Dedifferentiated amniotic fluid mesenchymal stem cell (primary cell): Measurements from ENCODE around the gene NGRN.
"Not testable (repeated sequence)": the region's sequence is repeated elsewhere in the genome, so short reads cannot be mapped to it uniquely, and the experiment has no call there.

ENCODE experiments used
- DNase-seq: peaks from one replicate; pipeline ENCODE4 v3.0.0-alpha.2; 2016; ENCODE audit errors: extremely low spot score

NGRN gene

DNA sequence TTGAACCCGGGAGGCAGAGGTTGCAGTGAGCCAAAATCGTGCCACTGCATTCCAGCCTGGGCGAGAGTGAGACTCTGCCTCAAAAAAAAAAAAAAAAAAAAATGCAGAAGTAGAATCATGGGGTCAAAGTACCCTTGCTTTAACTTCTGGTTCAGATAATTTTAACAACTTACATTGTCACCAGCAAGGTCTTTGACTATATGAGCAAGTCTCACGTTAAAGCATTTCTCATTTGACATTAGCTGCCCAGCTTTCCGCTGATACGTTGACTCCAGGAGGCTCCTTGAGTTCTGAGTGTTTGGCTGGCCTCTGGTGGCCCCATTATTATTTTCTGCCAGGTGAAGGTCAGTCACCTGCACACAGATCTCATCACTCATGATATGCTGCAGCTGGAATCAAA, 16.2 kb downstream of the NGRN start:
- not testable (repeated sequence) for DNase-seq

GRCh38 chr15:90286678-90287077, 21.2 kb downstream of the NGRN start:
- DNase-seq: no peak

DNA sequence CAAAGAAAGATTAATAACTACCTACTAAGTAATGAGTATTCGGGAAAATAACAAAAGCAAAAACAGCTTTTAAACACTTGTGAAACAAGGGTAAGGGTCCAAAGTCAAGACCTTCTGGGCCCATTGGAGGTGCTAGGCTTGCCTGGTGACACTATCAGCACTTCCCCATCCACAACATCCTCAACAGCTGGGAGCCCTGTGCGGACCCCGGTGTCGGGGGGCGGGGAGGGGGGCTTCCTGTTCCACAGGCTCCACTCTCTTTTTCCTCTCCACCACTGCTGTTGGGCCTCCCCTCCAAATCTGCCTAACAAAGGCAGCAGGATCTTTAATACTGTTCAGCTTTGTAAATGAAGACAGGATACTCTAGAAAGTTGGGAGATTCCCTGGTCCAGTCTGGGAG, 21.6 kb downstream of the NGRN start:
- DNase-seq: no peak

DNA sequence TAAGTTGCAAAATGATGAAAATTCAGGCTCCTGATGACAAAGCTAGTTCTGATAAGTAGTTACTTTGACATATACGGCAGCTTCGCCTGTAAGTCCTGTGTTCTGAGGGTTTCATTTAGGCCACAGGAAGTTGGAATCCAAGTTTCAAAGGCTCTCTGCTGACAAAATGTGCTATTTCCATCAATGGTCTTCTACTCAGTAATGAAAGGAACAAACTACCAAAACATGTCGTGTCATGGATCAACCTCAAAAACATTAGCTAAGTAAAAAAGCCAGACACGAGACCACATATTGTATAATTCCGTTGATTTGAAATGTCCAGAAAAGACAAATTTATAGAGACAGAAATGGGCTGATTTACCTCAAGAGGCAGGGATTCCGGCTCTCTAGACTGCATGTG, 22.5 kb downstream of the NGRN start:
- DNase-seq: no peak

DNA sequence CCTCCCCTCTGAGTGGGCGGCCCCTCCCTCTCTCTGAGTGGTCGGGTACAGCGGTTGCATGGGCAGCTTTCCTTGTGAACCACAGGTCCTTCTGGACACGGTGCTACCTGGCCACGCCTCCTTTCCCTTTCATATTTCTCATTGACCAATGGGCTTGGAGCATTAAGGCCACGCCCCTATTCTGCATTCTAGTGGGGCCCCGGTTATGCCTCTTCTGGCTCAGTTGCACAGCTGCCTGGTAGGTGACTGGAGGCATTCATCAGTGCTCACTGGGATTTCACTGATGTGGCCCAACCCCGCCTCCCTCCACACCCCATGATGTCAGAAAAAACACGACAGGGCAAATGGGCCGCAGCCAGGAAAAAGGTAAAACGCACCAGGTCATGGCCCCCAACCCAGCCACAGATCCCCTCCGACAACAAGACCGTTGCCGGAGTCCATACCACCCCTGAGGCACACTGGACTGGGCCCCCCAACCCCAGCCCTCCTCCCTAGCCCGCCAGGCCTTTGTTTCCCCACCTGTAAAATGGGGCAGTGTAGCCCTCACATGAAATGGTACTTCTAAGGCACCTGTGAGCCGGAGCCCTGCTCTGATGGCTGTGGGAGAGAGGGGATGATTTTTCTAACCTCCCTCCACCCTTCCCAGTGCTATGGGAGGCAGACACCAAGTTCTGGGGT, 26.3 kb downstream of the NGRN start:
- no peak for DNase-seq

DNA sequence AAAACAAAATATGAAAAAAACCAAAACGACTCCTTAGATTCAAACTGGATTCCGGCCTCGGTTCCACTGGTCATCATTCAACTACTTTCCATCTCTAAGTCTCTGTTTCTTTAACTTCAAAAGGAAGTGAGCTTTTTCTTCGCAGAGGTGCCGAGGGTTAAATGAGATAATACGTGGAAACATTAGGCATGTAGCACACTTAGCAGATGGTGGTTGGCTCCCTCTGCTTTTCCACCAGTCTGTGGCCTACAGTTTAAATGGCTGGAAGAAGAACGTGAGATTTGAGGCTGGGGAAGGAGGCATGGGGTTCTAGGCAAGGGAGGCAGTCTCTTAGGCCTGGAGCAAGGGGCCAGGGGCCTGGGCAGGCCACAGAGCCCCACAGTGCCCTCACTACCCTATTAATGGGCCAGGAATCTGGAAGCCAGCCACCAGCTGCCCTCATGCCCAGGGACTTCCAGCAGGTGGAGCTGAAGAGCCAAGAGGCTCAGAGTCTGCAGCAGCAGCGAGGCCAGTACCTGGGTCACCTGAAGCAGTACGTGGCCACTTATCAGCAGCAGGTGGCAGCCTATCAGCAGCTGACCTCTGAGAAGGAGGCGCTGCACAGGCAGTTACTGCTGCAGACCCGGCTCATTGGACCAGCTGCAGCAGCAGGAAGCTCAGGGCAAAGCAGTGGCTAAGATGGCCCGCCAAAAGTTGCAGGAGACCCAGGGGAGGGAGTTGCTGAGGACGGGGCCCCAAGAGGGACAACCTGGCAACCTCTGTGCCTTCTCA, 27.8 kb downstream of the NGRN start:
- not testable (repeated sequence) for DNase-seq

- no peak for DNase-seq
Observed at GRCh38 chr15:90294159-90294558, 28.7 kb downstream of the NGRN start.

DNA sequence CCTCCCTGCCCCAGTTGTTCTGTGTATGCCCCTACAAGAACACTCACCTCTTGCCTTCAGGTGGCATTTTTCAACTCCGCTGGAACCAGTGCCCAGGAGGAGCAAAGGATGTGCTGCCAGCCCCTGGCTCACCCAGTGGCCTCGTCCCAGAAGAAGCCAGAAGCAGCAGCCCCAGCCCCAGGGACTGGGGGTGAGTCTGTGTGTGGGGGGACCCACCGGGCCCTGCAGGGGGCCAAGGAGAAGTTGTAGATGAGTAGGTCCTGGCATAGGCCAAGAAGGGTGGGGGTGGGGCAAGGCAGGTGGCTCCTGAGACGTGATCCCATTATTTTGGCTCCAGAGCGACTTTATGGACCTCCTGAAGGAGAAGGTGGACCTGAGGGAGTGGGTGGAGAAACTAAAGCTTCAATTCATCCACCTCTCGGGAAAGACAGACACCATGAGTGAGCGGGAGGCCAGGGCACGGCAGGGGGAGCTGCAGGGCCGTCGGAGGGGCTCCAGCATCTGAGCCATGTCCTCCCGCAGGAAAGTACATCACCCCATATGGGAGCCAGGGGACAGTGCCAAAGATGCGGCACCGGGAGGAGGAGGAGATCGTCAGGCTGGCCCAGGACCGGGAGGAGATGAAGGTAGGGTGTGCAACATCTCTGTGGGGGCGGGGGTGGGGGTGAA, 29.3 kb downstream of the NGRN start:
- DNase-seq: no peak

GRCh38 chr15:90295270-90295648, 29.8 kb downstream of the NGRN start:
- no peak for DNase-seq

- not testable (repeated sequence) for DNase-seq
Observed at GRCh38 chr15:90296316-90296884, 30.9 kb downstream of the NGRN start.

DNA sequence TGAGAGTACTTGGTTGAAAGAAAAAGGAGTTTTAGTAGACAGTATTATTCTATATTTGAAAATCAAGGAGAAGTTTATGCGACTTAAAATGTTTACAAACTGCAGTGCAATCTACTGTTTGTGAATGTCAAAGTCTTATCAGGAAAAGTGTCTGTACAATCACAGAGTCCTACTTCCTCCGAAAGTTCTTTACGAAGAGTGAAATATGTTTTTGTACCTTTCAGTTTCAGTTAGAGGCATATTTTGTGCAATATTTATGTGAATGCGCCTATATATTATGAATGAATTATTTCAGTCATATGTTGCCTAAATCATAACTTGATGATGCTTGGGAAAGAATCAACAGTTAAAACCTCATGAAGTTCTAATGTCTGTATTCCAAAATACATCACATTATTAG, 31.5 kb downstream of the NGRN start:
- no peak for DNase-seq

DNA sequence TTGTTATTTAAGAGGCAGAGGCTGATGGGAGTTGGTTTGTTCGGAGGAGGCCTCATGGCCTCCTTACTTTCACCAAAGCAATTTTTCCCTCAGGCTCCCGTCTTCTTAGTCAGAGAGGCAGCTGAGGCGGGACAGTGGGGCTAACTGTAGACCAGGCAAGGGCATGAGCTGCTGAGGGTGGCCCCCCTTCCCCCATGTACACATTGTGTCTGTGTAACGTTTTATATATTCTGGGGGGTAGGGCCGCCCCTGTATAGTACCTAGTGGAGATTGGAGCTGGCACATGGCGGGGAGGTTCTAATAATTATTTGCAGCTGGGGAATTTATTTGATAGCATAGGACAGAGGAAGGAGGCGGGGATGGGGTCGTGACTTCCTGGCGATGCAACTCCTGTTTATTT, 35.1 kb downstream of the NGRN start:
- no peak for DNase-seq

GRCh38 chr15:90300988-90301706, 35.7 kb downstream of the NGRN start:
- DNase-seq: no peak

- no peak for DNase-seq
Observed at GRCh38 chr15:90301707-90302300, 36.3 kb downstream of the NGRN start.

GRCh38 chr15:90305355-90305754, 39.9 kb downstream of the NGRN start:
- not testable (repeated sequence) for DNase-seq

- DNase-seq: no peak
Observed at GRCh38 chr15:90305932-90306331, 40.5 kb downstream of the NGRN start.

DNA sequence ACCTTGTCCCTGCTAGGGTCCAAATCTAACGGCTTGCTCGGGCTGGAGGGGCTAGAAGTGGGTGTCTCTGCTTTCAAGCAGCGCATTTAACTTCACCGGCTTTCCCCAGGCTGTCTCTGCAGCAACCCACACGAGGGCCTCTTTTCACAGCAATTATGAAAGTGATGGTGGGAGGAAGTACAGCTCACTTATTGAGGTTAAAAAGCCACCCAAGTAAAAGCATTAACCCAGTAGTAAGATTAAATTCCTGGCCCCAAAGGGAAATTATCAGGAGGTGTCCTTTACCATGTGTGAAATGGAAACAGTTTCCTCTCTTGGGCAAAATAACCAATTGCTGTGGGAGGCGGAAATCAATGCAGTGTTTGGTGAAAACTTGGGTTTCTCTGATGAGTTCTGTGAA, 41.1 kb downstream of the NGRN start:
- no peak for DNase-seq

DNA sequence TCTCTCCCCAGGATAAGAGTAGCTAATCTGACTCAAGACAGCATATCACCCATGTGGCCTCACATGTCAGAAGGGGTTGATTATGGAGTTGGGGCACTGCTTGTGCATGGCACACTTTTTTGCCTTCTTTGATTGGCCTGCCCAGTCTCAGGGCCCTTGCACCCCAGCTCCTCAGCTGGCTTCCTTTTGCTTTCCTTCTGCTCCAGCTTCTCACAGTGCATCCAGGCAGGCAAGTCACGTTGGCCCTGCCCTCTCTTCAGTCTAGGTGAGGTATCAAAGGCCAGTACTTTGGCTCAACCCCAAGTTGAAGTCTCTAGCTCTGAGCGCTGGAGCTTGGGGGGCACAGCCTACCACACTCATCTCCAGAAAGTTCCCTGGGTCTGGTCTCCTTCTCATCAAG, 42.2 kb downstream of the NGRN start:
- no peak for DNase-seq

DNA sequence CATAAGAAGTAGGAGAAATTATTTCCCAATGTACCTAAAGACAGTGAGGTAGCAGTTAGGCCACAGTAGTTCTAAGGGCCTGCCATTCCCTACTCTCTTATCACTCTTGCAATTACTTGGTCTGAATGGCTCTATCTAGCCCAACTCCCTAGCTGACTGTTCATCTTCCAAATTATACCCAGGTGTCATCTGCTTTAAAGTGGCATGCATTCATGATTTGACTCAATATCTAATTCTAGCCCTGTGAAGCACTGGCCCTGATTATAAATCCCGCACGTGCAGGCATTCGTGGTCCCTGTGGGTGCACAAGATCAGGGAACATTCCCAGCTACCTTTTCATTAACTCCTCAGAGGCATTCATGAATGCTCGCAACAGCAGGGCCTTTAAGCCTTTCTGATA, 43.5 kb downstream of the NGRN start:
- DNase-seq: no peak

- no peak for DNase-seq
Observed at GRCh38 chr15:90315278-90315982, 50.0 kb downstream of the NGRN start.

GRCh38 chr15:90316139-90316538, 50.7 kb downstream of the NGRN start:
- DNase-seq: no peak
